Measurements from ENCODE around the gene EXOSC10.

GRCh38 chr1:11147197-11147770 lies 47.6 kb upstream of the EXOSC10 start:
- TF ChIP-seq POLR2A (IDR thresholded peaks at IDR 0.05) (no peak), EP300 (IDR thresholded peaks at IDR 0.05) (no peak)
